Left lung (tissue), 10 donors: ENCODE data around the gene TUNAR. TPM values are rescaled to one million over a fixed set of nuclear protein-coding genes. Genes with fewer than 3 reads are reported as not detected.

Source experiments
- ATAC-seq: fragments of 200-7000 bp; cut with Tn5 transposase; one replicate; pipeline ENCODE4 v1.9.1; 2020; ENCODE audit warnings: moderate library complexity
- DNase-seq, 4 donors: peaks; one replicate each; pipeline ENCODE4 v3.0.0-alpha.2; 2013 to 2020
- H3K27ac ChIP-seq, 2 donors: fragments of 200-600 bp; sonication (generic) in 1 of 2; one replicate each; pipeline versions ENCODE4 v1.5.0 to v1.8.0; 2020 to 2021
- H3K27me3 ChIP-seq, 2 donors: fragments of 200-600 bp; sonication (generic) in 1 of 2; one replicate each; pipeline versions ENCODE4 v1.5.0 to v1.8.0; 2020 to 2021
- H3K36me3 ChIP-seq, 2 donors: fragments of 200-600 bp; sonication (generic) in 1 of 2; one replicate each; pipeline versions ENCODE4 v1.5.0 to v1.8.0; 2020 to 2021
- H3K4me1 ChIP-seq, 2 donors: fragments of 200-600 bp; one replicate each; pipeline ENCODE4 v1.8.0; 2021
- H3K4me3 ChIP-seq, 2 donors: fragments of 200-600 bp; sonication (generic) in 1 of 2; one replicate each; pipeline versions ENCODE4 v1.5.0 to v1.8.0; 2020 to 2021; ENCODE audit warnings: mild to moderate bottlenecking in 1 of 2
- H3K9me3 ChIP-seq, 2 donors: fragments of 200-600 bp; sonication (generic) in 1 of 2; one replicate each; pipeline versions ENCODE4 v1.5.0 to v1.8.0; 2020 to 2021
- CTCF ChIP-seq, 2 donors: fragments of 200-600 bp; sonication (generic) in 1 of 2; IDR thresholded peaks; one replicate each; pipeline versions ENCODE4 v1.5.0 to v1.8.0; 2021; ENCODE audit warnings: antibody characterized with exemption in 2 of 2
- intact Hi-C, 2 donors: fragments of 100-400 bp; cut with DNase I; formaldehyde crosslinking; loops; one replicate each; pipeline versions ENCODE4 v1.11.2 to v1.14.2; 2022
- polyA plus RNA-seq, 6 donors: library from polyadenylated mRNA; unstranded; fragments of 120-200 nt; gene quantifications; one replicate each; pipeline ENCODE4 v1.2.1, GENCODE V29; 2013; ENCODE audit not compliant: insufficient read length in 6 of 6
- total RNA-seq, 2 donors: library from RNA; stranded (reverse); fragmentation: NEBNext Ultra II Directional; extraction: Animal tissue kit (Norgen Biotek cat#: 25700); gene quantifications; one replicate each; pipeline ENCODE4 v1.2.1, GENCODE V29; 2021
- donor health status: DM: no; HTN: yes; CAD: no.
- donor health status: DM: no; HTN: no; CAD: no.

Gene TUNAR
- total and polyA plus RNA-seq, 8 donors, result 0.12 to 0.30 (median 0.19) TPM; not detected in 4

DNA sequence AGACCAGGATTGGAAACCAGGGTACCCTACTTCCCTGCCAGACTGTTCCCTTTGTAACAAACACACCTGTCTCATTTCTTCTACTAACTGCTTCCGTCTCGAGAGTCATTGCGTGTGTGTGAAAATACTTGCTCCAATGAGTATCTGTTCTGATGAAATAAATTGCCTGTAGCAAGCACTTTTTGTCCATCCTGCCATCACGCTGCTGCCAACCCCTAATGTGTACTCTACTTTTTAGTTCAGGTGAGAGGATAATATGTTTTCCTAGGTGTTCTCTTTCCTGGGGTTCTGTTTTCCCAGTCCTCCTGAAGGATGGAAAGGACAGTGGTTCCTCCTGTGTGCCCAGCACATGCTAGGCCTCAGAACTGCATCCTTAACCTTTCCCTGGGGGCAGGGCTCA, 1.0 kb downstream of the TUNAR start:
- no peak for DNase-seq
- Histone ChIP-seq H3K9me3 (no peaks in the 10 kb centered on the region), H3K27ac (no peak overlapping the region), H3K27me3 (peaks cover 27 to 77% of the 10 kb centered on the region in 2 donors), H3K4me3 (no peak overlapping the region), H3K36me3 (no peaks in the 10 kb centered on the region), H3K4me1 (peaks cover 0 to 10% of the 10 kb centered on the region in 2 donors)
- TF ChIP-seq CTCF (IDR thresholded peaks at IDR 0.05), result no peak
- ATAC-seq, result no peak
- intact Hi-C loops, result no loop called here

DNA sequence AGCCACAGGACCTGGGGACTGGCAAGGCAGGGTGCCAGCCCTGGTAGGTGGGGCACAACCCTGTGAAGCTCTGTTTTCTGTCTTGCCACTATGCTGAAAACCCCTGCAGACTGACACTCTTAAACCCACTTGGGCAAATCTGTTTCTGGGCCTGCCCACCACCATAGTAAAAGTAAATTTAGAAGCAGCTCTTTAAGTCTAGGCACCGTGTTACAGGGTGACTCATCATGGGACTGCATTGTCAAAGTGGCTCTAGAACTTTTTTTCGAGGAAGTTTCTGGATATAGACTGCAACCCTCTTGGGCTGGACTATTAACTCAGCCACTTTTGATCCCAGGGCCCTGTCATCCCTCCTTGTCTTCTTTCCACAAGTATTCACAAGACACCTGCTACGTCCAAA, 7.7 kb downstream of the TUNAR start:
- Histone ChIP-seq H3K27ac (no peak overlapping the region), H3K9me3 (no peaks in the 10 kb centered on the region), H3K4me1 (no peaks in the 10 kb centered on the region), H3K4me3 (no peak overlapping the region), H3K36me3 (no peaks in the 10 kb centered on the region), H3K27me3 (peaks cover 0 to 25% of the 10 kb centered on the region in 2 donors)
- intact Hi-C loops, result no loop called here
- ATAC-seq (no peak), DNase-seq (no peak)
- TF ChIP-seq CTCF (IDR thresholded peaks at IDR 0.05), result no peak

DNA sequence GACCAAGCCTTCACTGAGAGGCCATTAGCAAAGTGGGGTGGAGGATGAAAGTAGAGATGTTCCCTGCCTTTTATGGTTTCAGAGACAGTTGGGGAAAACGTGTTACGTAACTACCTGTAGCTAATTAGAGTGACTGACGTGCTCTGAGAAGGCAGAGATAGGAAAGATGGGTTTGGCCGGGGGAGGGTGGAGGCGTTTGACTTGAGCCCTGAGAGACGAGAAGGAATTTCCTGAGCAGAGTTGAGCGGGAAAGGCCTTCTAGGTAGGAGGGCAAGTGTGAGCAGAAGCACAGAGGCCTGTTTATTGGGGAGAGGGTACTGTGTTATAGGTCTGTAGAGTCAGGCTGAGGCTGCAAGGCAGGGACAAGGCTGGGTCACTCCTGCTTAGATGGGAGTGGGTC, 8.6 kb downstream of the TUNAR start:
- DNase-seq, result no peak
- intact Hi-C loops, result no loop called here
- no peak for TF ChIP-seq CTCF (IDR thresholded peaks at IDR 0.05)

GRCh38 chr14:95885866-95886265, 9.2 kb downstream of the TUNAR start:
- no peak for DNase-seq
- no peaks in the 10 kb centered on the region for H3K36me3 ChIP-seq
- no peaks in the 10 kb centered on the region for H3K4me1 ChIP-seq
- intact Hi-C loops, result no loop called here
- no peak for TF ChIP-seq CTCF (IDR thresholded peaks at IDR 0.05)
- no peak overlapping the region for H3K4me3 ChIP-seq
- no peak for ATAC-seq
- no peak overlapping the region for H3K27ac ChIP-seq
- peaks cover 0 to 16% of the 10 kb centered on the region in 2 donors for H3K27me3 ChIP-seq
- H3K9me3 ChIP-seq, result no peaks in the 10 kb centered on the region

More for the DNA sequence above, 8.6 kb downstream of the TUNAR start:
- H3K9me3 ChIP-seq, result no peaks in the 10 kb centered on the region
- H3K4me1 ChIP-seq, result no peaks in the 10 kb centered on the region
- no peak for ATAC-seq
- no peaks in the 10 kb centered on the region for H3K36me3 ChIP-seq
- H3K27me3 ChIP-seq, result peaks cover 0 to 16% of the 10 kb centered on the region in 2 donors
- no peak overlapping the region for H3K4me3 ChIP-seq
- H3K27ac ChIP-seq, result no peak overlapping the region

DNA sequence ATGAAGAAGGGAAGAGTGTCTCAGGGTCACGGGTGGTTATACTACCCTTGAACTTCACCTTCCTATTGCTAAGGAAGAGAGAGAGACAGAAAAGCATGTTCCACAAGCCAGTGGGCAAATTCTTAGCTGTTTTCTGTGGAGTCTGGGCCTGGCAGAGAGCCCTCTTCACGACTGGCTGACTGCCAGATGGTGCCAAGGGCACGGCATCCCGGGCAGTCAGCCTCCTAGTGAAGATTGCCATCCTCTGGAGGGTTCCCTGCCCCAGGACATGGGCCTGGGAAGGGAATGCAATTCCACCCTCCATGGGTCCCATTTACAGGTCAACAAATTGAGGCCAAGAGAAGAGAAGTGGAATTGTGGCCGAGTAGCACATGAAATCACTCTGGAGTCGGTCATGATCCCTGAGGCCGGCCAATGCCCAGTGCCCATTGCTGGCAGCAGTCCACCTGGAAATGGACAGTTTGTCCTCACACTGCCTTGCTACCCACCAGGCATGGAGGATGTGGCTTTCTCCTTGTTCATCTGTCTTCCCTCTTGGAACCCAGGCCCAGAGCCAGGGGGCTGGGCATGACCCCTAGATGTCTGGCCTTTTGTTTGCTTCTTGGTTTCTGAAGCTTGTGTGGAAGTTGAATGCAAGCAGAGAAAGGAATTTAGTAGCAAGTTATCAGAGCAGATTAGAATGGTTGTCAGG, 9.9 kb downstream of the TUNAR start:
- DNase-seq, result no peak
- no peak for TF ChIP-seq CTCF (IDR thresholded peaks at IDR 0.05)
- Histone ChIP-seq H3K9me3 (no peaks in the 10 kb centered on the region), H3K4me1 (no peaks in the 10 kb centered on the region), H3K36me3 (no peaks in the 10 kb centered on the region), H3K27me3 (peaks cover 0 to 16% of the 10 kb centered on the region in 2 donors), H3K4me3 (no peak overlapping the region), H3K27ac (no peak overlapping the region)
- intact Hi-C loops, result no loop called here
- no peak for ATAC-seq
